Fibroblast of lung (primary cell): ENCODE measurements around the gene KCTD13. TPM values are rescaled to one million over a fixed set of nuclear protein-coding genes. Genes with fewer than 3 reads are reported as not detected.

Experiments
- DNase-seq, 2 donors: peaks; one replicate each; pipeline versions ENCODE4 v3.0.0 to v3.0.0-alpha.2; 2010; ENCODE audit warnings: low read depth in 2 of 2
- H2AFZ ChIP-seq: 2 replicates; pipeline ENCODE4 v1.5.1; 2012; ENCODE audit warnings: low read length, control low read depth, inconsistent platforms
- H3K27ac ChIP-seq: 2 replicates; pipeline ENCODE4 v1.5.1; 2011; ENCODE audit warnings: low read length, control low read depth; ENCODE audit not compliant: insufficient read depth
- H3K27me3 ChIP-seq: 2 replicates; pipeline ENCODE4 v1.5.1; 2011; ENCODE audit warnings: mild to moderate bottlenecking, low read length; ENCODE audit not compliant: control insufficient read depth, insufficient read depth
- H3K36me3 ChIP-seq: 2 replicates; pipeline ENCODE4 v1.5.1; 2011; ENCODE audit warnings: low read length; ENCODE audit not compliant: control insufficient read depth, insufficient read depth
- H3K4me1 ChIP-seq: 2 replicates; pipeline ENCODE4 v1.5.1; 2011; ENCODE audit warnings: low read length; ENCODE audit not compliant: control insufficient read depth, insufficient read depth; ENCODE audit errors: extremely low read depth
- H3K4me2 ChIP-seq: 2 replicates; pipeline ENCODE4 v1.5.1; 2011; ENCODE audit warnings: low read length, control low read depth; ENCODE audit not compliant: insufficient read depth; ENCODE audit errors: extremely low read depth
- H3K4me3 ChIP-seq, 4 experiments: fragments of 200-600 bp in 1 of 4; sonication (generic) in 1 of 4; replicated peaks in 1 of 4; 2 replicates each; pipeline ENCODE4 v1.5.1; 2011 to 2016; ENCODE audit warnings: low read length in 4 of 4, low read depth in 3 of 4, mild to moderate bottlenecking in 3 of 4, control low read depth in 2 of 4, inconsistent platforms in 1 of 4, mixed read lengths in 1 of 4; ENCODE audit not compliant: insufficient read depth in 1 of 4; ENCODE audit errors: control extremely low read depth in 1 of 4
- H3K79me2 ChIP-seq: 2 replicates; pipeline ENCODE4 v1.5.1; 2012; ENCODE audit warnings: mild to moderate bottlenecking, low read length, inconsistent platforms; ENCODE audit not compliant: control insufficient read depth, insufficient read depth
- H3K9ac ChIP-seq: 2 replicates; pipeline ENCODE4 v1.5.1; 2011; ENCODE audit warnings: mild to moderate bottlenecking, low read length, control low read depth; ENCODE audit not compliant: insufficient read depth
- H3K9me3 ChIP-seq: 2 replicates; pipeline ENCODE4 v1.5.1; 2012; ENCODE audit warnings: low read depth, low read length; ENCODE audit not compliant: control insufficient read depth, insufficient read depth
- H4K20me1 ChIP-seq: 2 replicates; pipeline ENCODE4 v1.5.1; 2011; ENCODE audit warnings: low read length; ENCODE audit not compliant: control insufficient read depth, insufficient read depth; ENCODE audit errors: extremely low read depth
- EZH2 ChIP-seq: IDR thresholded peaks from 2 replicates; pipeline ENCODE4 v1.5.1; 2012; ENCODE audit warnings: low read length, control low read depth, mild to moderate bottlenecking; ENCODE audit errors: missing control alignments
- polyA minus RNA-seq: library from RNA; depleted of rRNA, polyadenylated mRNA; stranded (reverse); fragments of >200 nt; gene quantifications from 2 replicates; pipeline ENCODE4 v1.2.3, GENCODE V29; 2011; ENCODE audit warnings: low replicate concordance
- polyA plus RNA-seq, 2 donors: library from polyadenylated mRNA; depleted of rRNA in 1 of 2; stranded (reverse) in 1 of 2; unstranded in 1 of 2; fragments of >200 nt; gene quantifications; 2 replicates each; pipeline ENCODE4 v1.2.1, GENCODE V29; 2011 to 2012; ENCODE audit warnings: missing spikeins in 1 of 2
- total RNA-seq: library from RNA; depleted of rRNA; stranded (reverse); fragments of >200 nt; gene quantifications from 2 replicates; pipeline ENCODE4 v1.2.1, GENCODE V29; 2014
- TF ChIP-seq, protein P1 (sequence below), 2 donors: IDR thresholded peaks in 1 of 2; conservative IDR thresholded peaks in 1 of 2; 1 replicate in 1 of 2; 2 replicates in 1 of 2; pipeline ENCODE4 v1.5.1; 2011 to 2012; ENCODE audit warnings: low read length in 2 of 2, control low read depth in 1 of 2, inconsistent platforms in 1 of 2, low read depth in 1 of 2, mild to moderate bottlenecking in 1 of 2

KCTD13 gene, protein sequence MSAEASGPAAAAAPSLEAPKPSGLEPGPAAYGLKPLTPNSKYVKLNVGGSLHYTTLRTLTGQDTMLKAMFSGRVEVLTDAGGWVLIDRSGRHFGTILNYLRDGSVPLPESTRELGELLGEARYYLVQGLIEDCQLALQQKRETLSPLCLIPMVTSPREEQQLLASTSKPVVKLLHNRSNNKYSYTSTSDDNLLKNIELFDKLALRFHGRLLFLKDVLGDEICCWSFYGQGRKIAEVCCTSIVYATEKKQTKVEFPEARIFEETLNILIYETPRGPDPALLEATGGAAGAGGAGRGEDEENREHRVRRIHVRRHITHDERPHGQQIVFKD
- total RNA-seq, result 4.6 and 6.3 TPM in 2 replicates
- polyA plus RNA-seq, result 5.7 and 5.9 TPM in 2 replicates
- 6.4 and 6.6 TPM in 2 replicates for polyA plus RNA-seq (2012)
- polyA minus RNA-seq, result 5.3 and 9.0 TPM in 2 replicates

DNA sequence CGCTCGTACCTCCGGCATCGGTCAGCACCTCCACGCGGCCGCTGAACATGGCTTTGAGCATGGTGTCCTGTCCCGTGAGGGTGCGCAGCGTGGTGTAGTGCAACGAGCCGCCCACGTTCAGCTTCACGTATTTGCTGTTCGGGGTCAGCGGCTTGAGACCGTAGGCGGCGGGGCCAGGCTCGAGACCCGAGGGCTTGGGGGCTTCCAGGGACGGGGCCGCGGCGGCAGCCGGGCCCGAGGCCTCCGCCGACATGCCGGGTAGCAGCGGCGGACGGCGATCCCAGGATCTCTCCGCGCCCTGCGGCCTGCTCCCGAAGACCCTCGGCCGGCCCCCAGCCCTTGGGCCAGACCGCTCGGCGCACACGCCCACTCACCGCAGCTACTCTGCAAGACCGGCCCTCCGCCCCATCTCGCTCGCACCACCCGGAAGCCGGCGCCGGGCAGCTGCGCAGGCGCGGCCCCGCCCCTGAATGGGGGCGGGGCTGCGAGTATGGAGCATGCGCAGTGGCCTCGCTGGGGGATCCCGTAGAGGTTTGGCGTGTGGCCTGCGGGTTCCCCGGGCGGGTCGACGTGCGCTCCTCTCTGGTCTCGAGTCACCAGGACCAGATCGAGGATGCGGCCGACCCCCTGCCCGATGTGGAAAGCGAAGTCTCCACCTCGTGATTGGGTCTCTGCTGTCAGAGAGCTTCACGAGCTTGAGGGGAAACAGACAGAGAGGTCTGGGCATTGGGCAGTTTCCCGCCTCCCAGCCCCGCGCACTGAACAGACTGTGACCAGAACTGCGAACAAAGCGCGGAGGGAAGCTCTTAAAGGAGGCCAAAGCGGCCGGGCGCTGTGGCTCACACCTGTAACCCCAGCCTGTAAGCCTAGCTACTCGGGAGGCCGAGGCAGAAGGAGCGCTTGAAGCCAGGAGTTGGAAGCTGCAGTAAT, at the start of gene KCTD13:
Gene KCTD13 (minus strand): TSS at position 446 of the 930 bp plus-strand sequence. CDS start 193 bp downstream, at position 253.
- Histone ChIP-seq H3K9ac (peak within 1 kb of the TSS; percentile 90), H3K79me2 (peaks cover 11% of the 10 kb centered on the region), H2AFZ (peak within 1 kb of the TSS; percentile 97), H4K20me1 (no peaks in the 10 kb centered on the region), H3K4me3 (peak within 1 kb of the TSS; percentile 59 to 90 (median 84)), H3K27ac (peak within 1 kb of the TSS; percentile 90), H3K4me2 (peak within 1 kb of the TSS; percentile 99), H3K27me3 (no peaks in the 10 kb centered on the region), H3K9me3 (no peaks in the 10 kb centered on the region), H3K36me3 (no peaks in the 10 kb centered on the region), H3K4me1 (peaks cover 14% of the 10 kb centered on the region)
- TF ChIP-seq, protein P1, sequence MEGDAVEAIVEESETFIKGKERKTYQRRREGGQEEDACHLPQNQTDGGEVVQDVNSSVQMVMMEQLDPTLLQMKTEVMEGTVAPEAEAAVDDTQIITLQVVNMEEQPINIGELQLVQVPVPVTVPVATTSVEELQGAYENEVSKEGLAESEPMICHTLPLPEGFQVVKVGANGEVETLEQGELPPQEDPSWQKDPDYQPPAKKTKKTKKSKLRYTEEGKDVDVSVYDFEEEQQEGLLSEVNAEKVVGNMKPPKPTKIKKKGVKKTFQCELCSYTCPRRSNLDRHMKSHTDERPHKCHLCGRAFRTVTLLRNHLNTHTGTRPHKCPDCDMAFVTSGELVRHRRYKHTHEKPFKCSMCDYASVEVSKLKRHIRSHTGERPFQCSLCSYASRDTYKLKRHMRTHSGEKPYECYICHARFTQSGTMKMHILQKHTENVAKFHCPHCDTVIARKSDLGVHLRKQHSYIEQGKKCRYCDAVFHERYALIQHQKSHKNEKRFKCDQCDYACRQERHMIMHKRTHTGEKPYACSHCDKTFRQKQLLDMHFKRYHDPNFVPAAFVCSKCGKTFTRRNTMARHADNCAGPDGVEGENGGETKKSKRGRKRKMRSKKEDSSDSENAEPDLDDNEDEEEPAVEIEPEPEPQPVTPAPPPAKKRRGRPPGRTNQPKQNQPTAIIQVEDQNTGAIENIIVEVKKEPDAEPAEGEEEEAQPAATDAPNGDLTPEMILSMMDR (conservative IDR thresholded peaks at IDR 0.05 in 1 of 2, IDR thresholded peaks at IDR 0.05 in 1 of 2; ENCODE audit: low read depth in 1 of 2, low read length in 2 of 2), result no peak
- no peak for TF ChIP-seq EZH2
- DNase-seq, result peak; percentile 70 to 79

DNA sequence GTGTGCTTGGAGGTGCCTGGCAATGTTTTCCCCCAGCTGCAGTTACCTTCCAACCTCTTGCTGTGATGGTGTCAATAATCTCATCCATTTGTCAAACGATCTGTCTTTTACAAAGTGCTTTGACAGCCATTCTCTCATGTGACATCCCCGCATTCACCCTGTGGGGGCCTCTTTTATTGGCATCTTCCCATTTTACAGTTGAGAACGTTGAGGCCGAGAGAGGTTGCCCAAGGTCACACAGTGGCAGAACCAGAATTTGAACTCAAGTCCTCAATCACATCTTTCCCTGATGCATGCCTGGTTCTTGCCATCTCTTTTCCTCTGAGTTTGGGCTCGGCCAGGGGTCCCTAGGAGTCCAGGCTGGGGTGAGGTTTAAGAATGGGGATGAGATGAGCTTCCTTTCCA, 49.1 kb upstream of the KCTD13 start:
- no peak overlapping the region for H2AFZ ChIP-seq
- H3K9ac ChIP-seq, result no peak overlapping the region
- no peaks in the 10 kb centered on the region for H3K9me3 ChIP-seq
- no peaks in the 10 kb centered on the region for H3K27me3 ChIP-seq
- H3K79me2 ChIP-seq, result peaks cover 48% of the 10 kb centered on the region
- peak overlapping the region; percentile 95 for H3K4me2 ChIP-seq
- H3K4me1 ChIP-seq, result peaks cover 9% of the 10 kb centered on the region
- DNase-seq, result no peak
- peaks cover 18% of the 10 kb centered on the region for H3K36me3 ChIP-seq
- H3K4me3 ChIP-seq, result peak overlapping the region; percentile 89 to 98 (median 96)
- H4K20me1 ChIP-seq, result peaks cover 3% of the 10 kb centered on the region
- H3K27ac ChIP-seq, result peak overlapping the region; percentile 83
- TF ChIP-seq, protein P1 (conservative IDR thresholded peaks at IDR 0.05 in 1 of 2, IDR thresholded peaks at IDR 0.05 in 1 of 2; ENCODE audit: low read depth in 1 of 2, low read length in 2 of 2), result no peak
- no peak for TF ChIP-seq EZH2
